Measurements from ENCODE around the gene ZNF268.

ZNF268 gene

GRCh38 chr12:133221241-133221640 is 39.9 kb downstream of the ZNF268 start:
- TF ChIP-seq CTCF (IDR thresholded peaks at IDR 0.05; ENCODE audit: low read depth, low read length), result no peak
- no peaks in the 10 kb centered on the region for H3K4me1 ChIP-seq
- no peak for DNase-seq
- H3K36me3 ChIP-seq, result no peaks in the 10 kb centered on the region
- H3K4me3 ChIP-seq (ENCODE audit: low read depth, low read length), result no peak overlapping the region
- H3K9me3 ChIP-seq, result peaks cover 3% of the 10 kb centered on the region; the same call in 1 of the 2 replicates
- H3K27me3 ChIP-seq, result no peaks in the 10 kb centered on the region

GRCh38 chr12:133222211-133222610 is 40.9 kb downstream of the ZNF268 start:
- Histone ChIP-seq H3K27me3 (no peaks in the 10 kb centered on the region), H3K4me1 (no peaks in the 10 kb centered on the region), H3K36me3 (no peaks in the 10 kb centered on the region), H3K4me3 (ENCODE audit: low read depth, low read length) (no peak overlapping the region), H3K9me3 (peaks cover 3% of the 10 kb centered on the region; the same call in 1 of the 2 replicates)
- no peak for DNase-seq
- no peak for TF ChIP-seq CTCF (IDR thresholded peaks at IDR 0.05; ENCODE audit: low read depth, low read length)

GRCh38 chr12:133225527-133225926 is 44.2 kb downstream of the ZNF268 start:
- H3K4me1 ChIP-seq, result no peaks in the 10 kb centered on the region
- no peaks in the 10 kb centered on the region for H3K27me3 ChIP-seq
- no peak for DNase-seq
- no peaks in the 10 kb centered on the region for H3K36me3 ChIP-seq
- no peak overlapping the region for H3K4me3 ChIP-seq (ENCODE audit: low read depth, low read length)
- H3K9me3 ChIP-seq, result no peaks in the 10 kb centered on the region
- TF ChIP-seq CTCF (IDR thresholded peaks at IDR 0.05; ENCODE audit: low read depth, low read length), result no peak

GRCh38 chr12:133226690-133227089 is 45.4 kb downstream of the ZNF268 start:
- Histone ChIP-seq H3K27me3 (no peaks in the 10 kb centered on the region), H3K9me3 (peaks cover 2% of the 10 kb centered on the region; the same call in 1 of the 2 replicates), H3K4me1 (no peaks in the 10 kb centered on the region), H3K36me3 (no peaks in the 10 kb centered on the region), H3K4me3 (ENCODE audit: low read depth, low read length) (no peak overlapping the region)
- DNase-seq, result no peak
- no peak for TF ChIP-seq CTCF (IDR thresholded peaks at IDR 0.05; ENCODE audit: low read depth, low read length)

GRCh38 chr12:133227281-133227852 is 46.1 kb downstream of the ZNF268 start:
- no peak for DNase-seq
- Histone ChIP-seq H3K4me1 (no peaks in the 10 kb centered on the region), H3K27me3 (no peaks in the 10 kb centered on the region), H3K4me3 (ENCODE audit: low read depth, low read length) (no peak overlapping the region), H3K9me3 (peaks cover 2% of the 10 kb centered on the region; the same call in 1 of the 2 replicates), H3K36me3 (no peaks in the 10 kb centered on the region)
- TF ChIP-seq CTCF (IDR thresholded peaks at IDR 0.05; ENCODE audit: low read depth, low read length), result no peak

GRCh38 chr12:133231001-133231400 is 49.7 kb downstream of the ZNF268 start:
- no peak for TF ChIP-seq CTCF (IDR thresholded peaks at IDR 0.05; ENCODE audit: low read depth, low read length)

More at GRCh38 chr12:133231001-133231400, 49.7 kb downstream of the ZNF268 start:
- no peaks in the 10 kb centered on the region for H3K36me3 ChIP-seq
- no peaks in the 10 kb centered on the region for H3K4me1 ChIP-seq
- no peak for DNase-seq
- H3K9me3 ChIP-seq, result peaks cover 2% of the 10 kb centered on the region; the same call in 1 of the 2 replicates
- no peaks in the 10 kb centered on the region for H3K27me3 ChIP-seq
- no peak overlapping the region for H3K4me3 ChIP-seq (ENCODE audit: low read depth, low read length)
